ENCODE results near the gene PTPRN2. TPM values are rescaled to one million over a fixed set of nuclear protein-coding genes. Genes with fewer than 3 reads are reported as not detected.

The PTPRN2 gene
- total RNA-seq, 4 donors from 2014 or later: 6.6 to 10.7 (median 8.2) TPM

- no peak overlapping the region for H3K27ac ChIP-seq
- H3K4me3 ChIP-seq: no peak overlapping the region
- WGBS, 2 donors: 81 to 94% methylated on average over 11 to 12 of the region's 20 CpGs
- TF ChIP-seq POLR2A (IDR thresholded peaks at IDR 0.05): no peak
- TF ChIP-seq, protein P1, sequence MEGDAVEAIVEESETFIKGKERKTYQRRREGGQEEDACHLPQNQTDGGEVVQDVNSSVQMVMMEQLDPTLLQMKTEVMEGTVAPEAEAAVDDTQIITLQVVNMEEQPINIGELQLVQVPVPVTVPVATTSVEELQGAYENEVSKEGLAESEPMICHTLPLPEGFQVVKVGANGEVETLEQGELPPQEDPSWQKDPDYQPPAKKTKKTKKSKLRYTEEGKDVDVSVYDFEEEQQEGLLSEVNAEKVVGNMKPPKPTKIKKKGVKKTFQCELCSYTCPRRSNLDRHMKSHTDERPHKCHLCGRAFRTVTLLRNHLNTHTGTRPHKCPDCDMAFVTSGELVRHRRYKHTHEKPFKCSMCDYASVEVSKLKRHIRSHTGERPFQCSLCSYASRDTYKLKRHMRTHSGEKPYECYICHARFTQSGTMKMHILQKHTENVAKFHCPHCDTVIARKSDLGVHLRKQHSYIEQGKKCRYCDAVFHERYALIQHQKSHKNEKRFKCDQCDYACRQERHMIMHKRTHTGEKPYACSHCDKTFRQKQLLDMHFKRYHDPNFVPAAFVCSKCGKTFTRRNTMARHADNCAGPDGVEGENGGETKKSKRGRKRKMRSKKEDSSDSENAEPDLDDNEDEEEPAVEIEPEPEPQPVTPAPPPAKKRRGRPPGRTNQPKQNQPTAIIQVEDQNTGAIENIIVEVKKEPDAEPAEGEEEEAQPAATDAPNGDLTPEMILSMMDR (IDR thresholded peaks at IDR 0.05): no peak
- TF ChIP-seq EP300 (IDR thresholded peaks at IDR 0.05): no peak
- H3K36me3 ChIP-seq: no peaks in the 10 kb centered on the region
- H3K9me3 ChIP-seq: peaks cover 0 to 17% (median 0%) of the 10 kb centered on the region in 4 donors
- H3K4me1 ChIP-seq: no peaks in the 10 kb centered on the region
- no peaks in the 10 kb centered on the region for H3K27me3 ChIP-seq
- DNase-seq (ENCODE audit: low spot score in 2 of 2): no peak
Observed at GRCh38 chr7:157523766-157524421, 1063.7 kb downstream of the PTPRN2 start.

- TF ChIP-seq EP300 (IDR thresholded peaks at IDR 0.05): no peak
- no peak for TF ChIP-seq POLR2A (IDR thresholded peaks at IDR 0.05)
- TF ChIP-seq, protein P1 (IDR thresholded peaks at IDR 0.05): no peak
- Histone ChIP-seq H3K4me3 (no peak overlapping the region), H3K4me1 (no peaks in the 10 kb centered on the region), H3K9me3 (peaks cover 0 to 16% (median 0%) of the 10 kb centered on the region in 4 donors), H3K36me3 (no peaks in the 10 kb centered on the region), H3K27ac (no peak overlapping the region), H3K27me3 (no peaks in the 10 kb centered on the region)
- WGBS, 2 donors: 84 to 86% methylated on average over 11 of the region's 13 CpGs
- no peak for DNase-seq (ENCODE audit: low spot score in 2 of 2)
Observed at GRCh38 chr7:157523371-157523765, 1064.3 kb downstream of the PTPRN2 start.

DNA sequence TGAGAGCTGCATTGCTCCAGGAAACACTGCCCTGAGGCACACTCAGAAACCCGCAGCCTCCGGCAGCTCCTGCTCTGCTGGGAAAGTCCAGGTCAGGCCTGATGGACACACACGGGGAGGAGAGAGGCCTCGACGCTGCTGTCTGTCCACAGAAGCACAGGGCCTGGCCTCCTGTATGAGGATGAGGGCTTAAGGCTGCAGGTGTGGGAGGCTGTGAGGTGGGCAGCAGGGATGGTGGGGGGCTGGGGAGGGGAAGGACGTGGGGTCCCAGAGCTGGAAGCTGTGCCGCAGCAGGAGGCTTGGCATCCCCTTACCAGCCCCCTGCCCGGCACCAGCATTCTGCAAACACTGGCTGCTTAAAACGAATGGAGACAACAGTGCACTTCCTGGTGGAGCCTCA is 1064.7 kb downstream of the PTPRN2 start:
- H3K9me3 ChIP-seq: peaks cover 0 to 12% (median 0%) of the 10 kb centered on the region in 4 donors
- no peaks in the 10 kb centered on the region for H3K27me3 ChIP-seq
- H3K4me3 ChIP-seq: no peak overlapping the region
- H3K4me1 ChIP-seq: no peaks in the 10 kb centered on the region
- TF ChIP-seq, protein P1 (IDR thresholded peaks at IDR 0.05): no peak
- TF ChIP-seq POLR2A (IDR thresholded peaks at IDR 0.05): no peak
- TF ChIP-seq EP300 (IDR thresholded peaks at IDR 0.05): no peak
- no peak overlapping the region for H3K27ac ChIP-seq
- no peaks in the 10 kb centered on the region for H3K36me3 ChIP-seq
- 67 to 73% methylated on average over 9 of the region's 9 CpGs for whole genome bisulfite sequencing, 2 donors
- no peak for DNase-seq (ENCODE audit: low spot score in 2 of 2)

GRCh38 chr7:157522189-157522588 is 1065.4 kb downstream of the PTPRN2 start:
- DNase-seq (ENCODE audit: low spot score in 2 of 2): no peak
- 83 to 91% methylated on average over 18 of the region's 18 CpGs for WGBS, 2 donors
- peaks cover 0 to 6% (median 0%) of the 10 kb centered on the region in 4 donors for H3K9me3 ChIP-seq

DNA sequence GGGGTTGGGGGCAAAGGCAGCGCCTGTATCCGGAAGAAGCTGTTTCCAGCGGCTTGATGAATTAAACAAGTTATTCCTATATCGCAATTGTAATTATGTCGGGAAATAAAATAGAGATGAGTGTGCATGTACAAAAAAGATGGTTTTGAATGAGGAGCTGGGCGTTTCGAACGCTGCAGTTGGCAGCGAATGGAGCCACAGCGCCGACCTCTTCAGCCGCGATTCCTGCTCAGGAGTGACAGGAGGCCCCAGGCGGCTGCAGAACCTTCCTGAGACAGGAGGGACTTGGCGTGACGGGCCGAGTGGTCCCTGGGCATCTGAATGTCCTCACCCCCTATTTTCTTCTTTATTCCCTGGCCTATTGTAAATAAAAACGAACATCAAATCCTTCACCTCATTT is 1065.9 kb downstream of the PTPRN2 start:
- Histone ChIP-seq H3K4me1 (no peaks in the 10 kb centered on the region), H3K27ac (no peak overlapping the region), H3K36me3 (no peaks in the 10 kb centered on the region), H3K4me3 (no peak overlapping the region), H3K27me3 (no peaks in the 10 kb centered on the region), H3K9me3 (peaks cover 0 to 6% (median 0%) of the 10 kb centered on the region in 4 donors)
- no peak for DNase-seq (ENCODE audit: low spot score in 2 of 2)
- WGBS, 2 donors: 90 to 91% methylated on average over 18 of the region's 18 CpGs
- TF ChIP-seq POLR2A (IDR thresholded peaks at IDR 0.05) (no peak), EP300 (IDR thresholded peaks at IDR 0.05) (no peak)
- TF ChIP-seq, protein P1 (IDR thresholded peaks at IDR 0.05): no peak

More at GRCh38 chr7:157522189-157522588, 1065.4 kb downstream of the PTPRN2 start:
- H3K27ac ChIP-seq: no peak overlapping the region
- TF ChIP-seq, protein P1 (IDR thresholded peaks at IDR 0.05): no peak
- TF ChIP-seq EP300 (IDR thresholded peaks at IDR 0.05) (no peak), POLR2A (IDR thresholded peaks at IDR 0.05) (no peak)
- no peaks in the 10 kb centered on the region for H3K36me3 ChIP-seq
- no peaks in the 10 kb centered on the region for H3K4me1 ChIP-seq
- no peak overlapping the region for H3K4me3 ChIP-seq
- no peaks in the 10 kb centered on the region for H3K27me3 ChIP-seq
